Activated gamma-delta T cell treated with anti-CD3 and anti-CD28 coated beads, Interleukin-2, amount 50 U/mL, for 16 hours (primary cell): ENCODE measurements around the gene AKR1C1.
"Not testable (repeated sequence)": the region's sequence is repeated elsewhere in the genome, so short reads cannot be mapped to it uniquely, and the experiment has no call there.

Source experiments
- DNase-seq: peaks from one replicate; pipeline ENCODE4 v3.0.0-alpha.2; 2020; ENCODE audit warnings: low read depth

AKR1C1 gene

DNA sequence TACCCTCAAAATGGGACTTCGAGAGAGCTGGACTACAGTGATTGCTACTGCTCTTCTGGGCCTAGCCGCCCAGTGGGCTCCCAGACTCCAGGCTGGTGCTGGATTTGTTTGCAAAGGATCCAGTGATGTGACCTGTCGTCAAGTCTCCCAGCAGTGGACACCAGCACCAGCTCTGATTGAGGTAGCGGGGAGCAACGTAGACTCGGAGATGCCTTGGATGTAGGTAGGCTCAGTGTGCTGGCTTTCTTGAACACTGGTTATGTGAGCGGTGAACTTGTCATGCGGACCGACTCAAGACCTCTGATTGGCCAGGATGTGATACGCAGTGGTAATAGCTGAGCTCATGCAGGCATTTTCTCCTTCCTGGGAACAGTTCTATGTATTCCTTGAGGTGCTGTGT is 21.0 kb downstream of the AKR1C1 start:
- DNase-seq: no peak

GRCh38 chr10:4984971-4985594 is 21.9 kb downstream of the AKR1C1 start:
- DNase-seq: no peak

DNA sequence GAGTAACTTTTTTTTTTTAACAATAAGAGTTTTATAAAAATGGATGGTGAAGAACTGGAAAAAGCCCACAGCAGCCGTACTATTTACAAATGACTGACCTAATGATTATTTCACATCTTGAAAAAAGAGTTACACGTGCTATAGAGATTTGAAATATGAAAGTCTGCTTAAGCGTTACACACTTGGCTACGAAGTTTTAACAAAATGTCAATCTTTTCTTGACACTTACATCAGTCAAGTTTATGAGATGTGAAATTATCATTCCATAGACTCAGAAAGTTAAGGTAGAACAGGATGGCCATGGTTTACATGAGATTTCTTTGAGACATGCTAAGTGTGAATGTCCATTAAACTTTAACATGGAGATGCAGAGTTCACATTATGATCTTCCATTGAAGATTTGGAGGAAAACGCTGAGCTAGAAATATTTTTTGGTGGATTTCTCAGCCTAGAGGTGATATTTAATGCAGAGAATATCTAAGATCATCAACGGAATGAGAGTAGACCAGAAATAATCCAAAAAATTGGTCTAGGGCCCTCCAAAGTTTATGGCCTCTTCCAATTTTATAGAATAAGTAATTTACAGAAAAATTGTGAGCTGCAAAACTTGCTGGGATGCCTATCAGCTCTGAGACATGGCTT is 24.9 kb downstream of the AKR1C1 start:
- not testable (repeated sequence) for DNase-seq

DNA sequence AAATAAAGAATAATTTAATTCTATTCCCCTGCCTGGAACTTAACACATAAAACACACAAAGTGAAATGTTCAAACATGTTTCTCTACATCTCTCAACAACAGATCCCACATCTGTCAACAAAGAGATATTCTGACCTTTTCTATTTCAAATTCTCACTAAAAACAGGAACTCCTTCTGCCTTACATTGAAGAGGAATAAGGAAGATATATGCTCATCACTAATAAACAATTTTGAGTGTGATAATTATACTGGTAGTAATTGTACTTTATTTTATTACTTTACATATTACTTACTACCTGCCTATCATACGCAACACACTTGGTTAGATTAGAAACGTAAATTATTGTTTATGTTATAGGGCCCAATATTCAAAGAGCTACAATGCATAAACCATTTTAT is 27.0 kb downstream of the AKR1C1 start:
- DNase-seq: no peak

DNA sequence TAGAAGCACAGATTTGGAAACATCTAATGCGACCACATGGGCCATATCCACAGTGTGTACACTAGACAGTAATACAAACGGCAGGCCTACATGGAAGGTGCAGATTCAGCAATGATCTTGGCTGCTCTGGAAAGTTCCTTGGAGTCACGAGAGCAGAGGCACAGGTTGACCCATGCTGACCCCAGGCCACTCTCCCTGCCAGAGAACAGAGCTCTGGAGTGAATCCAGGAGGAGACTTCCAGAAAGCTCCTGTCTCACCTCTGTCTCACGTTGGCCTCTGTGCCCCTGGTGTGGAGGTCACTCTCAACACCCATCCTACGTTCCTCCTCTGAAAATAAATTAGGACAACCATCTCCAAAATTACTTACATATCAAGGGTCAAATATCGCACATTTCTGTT is 28.2 kb downstream of the AKR1C1 start:
- DNase-seq: not testable (repeated sequence)

GRCh38 chr10:4992564-4992963 is 29.3 kb downstream of the AKR1C1 start:
- not testable (repeated sequence) for DNase-seq

DNA sequence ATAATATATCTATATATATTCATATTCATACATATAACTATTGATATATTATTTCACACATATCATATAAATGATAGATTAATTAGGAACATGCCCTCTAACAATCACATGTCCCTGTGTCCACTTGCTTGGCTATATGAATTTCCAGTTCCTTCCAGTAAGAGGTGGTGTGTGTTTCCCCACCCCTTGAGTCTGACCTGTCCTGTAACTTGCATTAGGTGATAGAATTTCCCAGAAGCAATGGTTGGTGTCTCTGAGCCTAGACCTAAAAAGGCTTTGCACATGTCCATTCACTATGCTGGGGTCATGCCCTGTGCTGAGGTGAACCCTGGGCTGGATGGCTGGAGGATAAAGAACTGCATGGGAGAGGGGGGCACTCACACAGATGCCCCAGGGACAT is 31.0 kb downstream of the AKR1C1 start:
- DNase-seq: not testable (repeated sequence)

- DNase-seq: no peak
Observed at GRCh38 chr10:4998671-4999070, 35.5 kb downstream of the AKR1C1 start.

DNA sequence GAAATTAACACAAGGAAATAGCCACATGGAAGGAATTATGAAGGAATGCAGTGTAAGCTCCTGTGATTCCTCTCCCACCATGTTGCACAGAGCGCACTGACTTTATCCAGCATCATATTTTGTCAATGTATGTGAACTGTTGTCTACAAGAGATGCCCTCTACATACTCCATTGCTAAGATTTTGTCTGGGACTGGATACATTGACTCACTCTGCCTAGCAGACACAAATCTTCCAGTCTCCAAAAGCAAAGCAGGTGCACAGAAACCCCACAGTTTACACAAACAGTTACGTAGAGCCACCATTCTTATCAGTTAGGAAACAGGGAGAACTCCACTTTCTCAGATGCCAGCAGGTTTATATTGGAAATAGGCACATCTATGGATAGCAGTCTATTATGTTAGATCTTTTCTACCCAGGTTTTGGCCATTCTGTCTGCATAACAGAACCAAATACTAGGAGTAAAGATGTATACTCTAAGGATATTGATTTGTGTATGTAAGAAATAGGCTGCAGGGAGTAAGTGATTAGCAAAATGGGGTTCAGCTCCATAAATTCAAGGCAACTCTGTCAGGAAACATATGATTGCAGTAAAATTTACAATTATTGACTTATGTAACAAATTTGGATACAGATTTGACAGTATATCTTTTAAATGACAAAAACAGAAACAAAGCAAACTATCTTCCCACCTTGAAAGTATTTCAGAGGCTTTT is 39.0 kb downstream of the AKR1C1 start:
- no peak for DNase-seq

DNA sequence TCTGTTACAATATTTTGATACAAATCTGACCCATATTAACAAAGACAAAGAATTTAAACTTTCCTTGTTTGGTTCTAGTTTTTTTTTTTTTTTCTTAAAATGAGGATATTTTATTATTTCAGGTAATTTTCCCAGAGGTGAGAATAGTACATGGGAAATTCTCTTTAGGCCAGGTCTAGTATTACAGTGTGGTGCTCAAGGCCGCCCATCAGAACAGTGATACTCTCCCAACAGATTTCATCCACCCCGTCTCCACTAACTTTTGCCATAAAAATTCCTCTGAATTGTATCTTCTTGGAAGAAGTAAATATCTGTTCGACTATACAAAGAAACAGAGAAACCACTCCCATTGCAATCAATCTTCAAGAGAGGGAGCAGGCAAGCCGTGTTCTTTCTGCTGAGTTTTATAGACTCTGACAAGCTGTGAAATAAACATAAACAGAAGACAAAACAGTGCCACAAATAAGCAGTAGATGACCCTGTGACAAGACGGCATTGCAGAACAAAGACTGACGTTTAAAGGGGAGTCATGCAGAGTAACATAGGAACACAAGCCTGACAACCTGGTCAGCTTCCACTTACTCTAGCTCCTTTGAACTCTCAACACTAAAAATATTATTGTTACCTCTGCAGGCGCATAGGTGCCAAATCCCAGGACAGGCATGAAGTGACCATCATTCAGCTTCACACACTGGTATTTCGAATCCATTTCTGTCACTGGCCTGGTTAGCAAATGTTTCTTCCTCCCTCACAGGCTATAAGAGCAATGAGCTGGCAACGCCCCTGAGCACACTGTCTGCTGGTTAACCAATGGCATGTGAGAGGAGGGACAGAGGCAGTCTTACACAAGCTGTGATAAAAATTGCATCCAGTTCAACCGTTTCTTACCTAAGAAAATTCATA is 40.2 kb downstream of the AKR1C1 start, which contains the start of gene AKR1C2:
Gene AKR1C2 (minus strand): TSS at position 731 of the 903 bp plus-strand sequence. CDS start 22 bp downstream, at position 709.
- not testable (repeated sequence) for DNase-seq

DNA sequence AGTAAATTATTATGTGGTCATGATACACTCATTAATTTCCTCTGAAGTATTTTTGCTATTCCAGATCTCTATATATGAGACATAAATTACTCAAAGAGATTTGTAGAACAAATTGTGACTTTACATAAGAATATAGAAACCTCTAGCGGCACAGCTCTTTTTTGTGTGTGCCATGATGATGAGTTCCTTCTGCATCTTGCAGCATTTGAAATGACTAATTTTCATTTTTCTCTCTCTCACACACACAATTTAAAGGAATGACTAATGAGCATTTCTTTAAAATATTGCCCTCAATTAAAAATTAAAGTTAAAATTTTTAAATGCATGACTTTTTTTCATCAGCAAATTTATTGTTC is 40.8 kb downstream of the AKR1C1 start:
- DNase-seq: not testable (repeated sequence)

DNA sequence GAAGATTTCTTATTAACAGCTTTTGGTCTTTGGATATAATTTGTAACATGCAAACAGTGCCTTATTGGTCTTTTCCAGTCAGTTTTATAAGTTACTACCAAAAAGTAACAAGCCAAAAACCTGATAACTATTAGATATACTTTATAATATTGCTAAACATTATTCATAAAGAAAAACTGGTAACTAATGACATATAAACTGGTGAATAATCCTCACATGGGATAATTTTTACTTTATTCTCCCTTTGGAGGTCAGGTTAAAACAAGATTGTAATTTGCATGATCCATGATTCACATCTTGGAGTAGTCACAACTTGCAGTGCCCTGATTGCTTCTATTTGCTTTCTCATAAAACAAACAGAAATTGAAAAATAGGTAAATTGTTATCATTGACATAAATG is 41.3 kb downstream of the AKR1C1 start:
- DNase-seq: not testable (repeated sequence)

DNA sequence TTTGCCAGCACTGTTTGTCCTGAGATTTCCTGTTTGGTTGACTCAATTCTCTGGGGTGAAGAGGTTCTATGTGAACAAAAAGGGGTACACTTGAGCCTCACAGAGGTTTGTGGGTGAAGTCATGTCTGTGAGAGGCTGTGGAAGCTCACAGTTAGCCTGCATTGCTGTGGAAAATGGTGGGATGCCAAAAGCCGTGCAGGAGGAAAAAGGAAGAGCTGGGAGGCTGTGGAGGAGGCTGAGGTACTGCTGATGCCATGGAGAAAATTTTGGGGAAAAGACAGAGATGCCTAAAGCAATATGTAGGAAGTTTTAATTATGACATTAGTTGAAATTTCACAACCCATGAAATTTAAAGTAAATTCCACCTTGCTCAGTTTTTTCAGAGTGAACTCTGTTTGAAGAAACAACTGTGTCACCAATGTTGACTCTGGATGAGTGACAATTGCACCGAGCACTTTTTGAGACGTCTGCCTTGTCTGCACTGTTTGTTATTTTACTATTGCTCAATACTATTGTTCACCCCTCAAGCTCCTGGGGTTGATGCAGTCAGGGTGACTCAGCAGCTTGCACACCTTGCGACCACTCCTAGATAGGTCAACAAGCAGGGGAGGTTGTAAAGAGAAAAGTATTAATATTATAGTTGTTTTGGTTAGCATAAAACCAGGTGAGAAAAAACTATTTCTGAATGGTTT is 45.8 kb downstream of the AKR1C1 start:
- DNase-seq: not testable (repeated sequence)

DNA sequence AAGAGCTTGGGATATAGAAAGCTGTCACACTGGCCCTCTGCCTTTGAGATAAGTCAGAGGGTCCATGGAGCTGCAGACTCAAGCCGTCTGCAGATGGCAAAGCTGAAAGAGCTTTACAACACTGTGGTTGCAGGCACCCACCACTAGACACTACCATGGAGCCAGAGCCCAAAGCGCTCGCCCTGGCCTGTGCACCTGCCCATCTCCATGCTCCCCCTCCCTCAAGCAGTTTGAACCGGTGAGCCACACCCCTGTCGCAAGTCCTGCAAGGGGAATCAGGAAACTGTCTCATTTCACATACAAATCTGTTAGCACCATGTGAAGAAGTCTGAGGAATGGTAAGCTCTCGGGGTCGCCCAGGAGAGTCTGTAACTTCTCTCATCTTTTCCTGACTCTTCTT is 46.8 kb downstream of the AKR1C1 start:
- not testable (repeated sequence) for DNase-seq

DNA sequence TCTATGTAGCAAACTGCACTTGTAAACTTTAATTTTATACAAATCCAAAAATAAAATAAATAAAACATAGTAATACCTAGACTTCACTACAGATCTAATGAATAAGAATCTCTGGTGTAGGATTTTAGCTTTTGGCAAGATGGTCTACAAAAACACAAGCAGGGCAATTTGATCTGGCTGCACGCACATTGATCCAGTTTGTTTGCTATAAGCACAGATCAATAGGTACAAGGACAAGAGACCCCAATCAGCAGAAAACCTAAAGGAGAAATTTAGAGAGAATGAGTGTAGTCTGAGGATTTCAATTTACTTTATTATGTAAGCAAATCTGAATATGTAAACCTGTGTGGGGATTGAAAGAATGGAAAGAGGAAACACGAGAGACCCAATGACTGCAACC is 48.2 kb downstream of the AKR1C1 start:
- not testable (repeated sequence) for DNase-seq

- DNase-seq: no peak
Observed at GRCh38 chr10:5012595-5012994, 49.4 kb downstream of the AKR1C1 start.

GRCh38 chr10:5013385-5013784 is 50.2 kb downstream of the AKR1C1 start:
- DNase-seq: no peak

GRCh38 chr10:5014200-5014910 is 51.1 kb downstream of the AKR1C1 start:
- not testable (repeated sequence) for DNase-seq

DNA sequence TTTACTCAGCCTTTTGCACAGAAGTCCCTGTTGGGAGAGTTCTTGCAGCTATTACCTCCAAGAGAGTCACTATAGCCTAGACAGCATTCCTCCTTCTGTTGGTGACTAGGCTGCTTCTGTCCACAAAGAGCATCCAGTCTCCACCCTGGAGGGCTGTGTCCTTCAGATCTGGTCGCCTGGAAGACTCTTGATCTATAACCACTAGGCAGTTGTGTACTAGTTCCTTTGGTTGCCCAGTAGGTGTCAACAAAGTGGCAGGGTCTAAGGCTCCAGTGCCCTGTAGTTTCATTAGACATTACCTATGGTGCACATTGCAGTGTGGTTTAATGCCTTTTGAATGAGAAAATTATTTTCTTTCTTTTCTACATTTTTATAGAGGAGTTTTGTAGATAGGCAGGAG is 51.7 kb downstream of the AKR1C1 start:
- no peak for DNase-seq

- DNase-seq: no peak
Observed at GRCh38 chr10:5018134-5018533, 54.9 kb downstream of the AKR1C1 start.
